Cerebellar cortex (tissue), 1 donor: Measurements from ENCODE around the gene CYBC1.

Experiments used
- DNase-seq: peaks from one replicate; pipeline ENCODE4 v3.0.0-alpha.2; 2015; ENCODE audit warnings: low spot score

Gene CYBC1

GRCh38 chr17:82447876-82448275 lies 2.7 kb downstream of the CYBC1 start:
- no peak for DNase-seq

DNA sequence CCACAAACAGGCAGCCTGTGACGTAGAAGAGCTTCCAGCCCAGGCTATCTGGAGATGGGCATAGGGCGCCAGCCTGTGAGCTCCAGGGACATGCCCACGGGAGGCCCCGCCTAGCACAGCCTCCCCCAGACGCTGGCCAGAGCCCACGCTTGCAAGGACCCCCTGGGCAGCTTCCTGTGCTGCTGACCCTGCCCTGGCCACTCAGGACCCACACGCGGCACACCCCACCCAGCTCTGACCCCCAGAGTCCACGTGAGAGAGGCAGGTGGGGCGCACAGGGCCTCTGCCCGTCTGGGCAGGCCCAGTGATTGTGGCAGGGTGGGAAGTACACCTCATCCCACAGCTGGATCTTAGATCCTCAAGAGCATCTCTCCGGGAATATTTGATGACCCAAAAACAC lies 3.9 kb downstream of the CYBC1 start:
- DNase-seq = no peak

- DNase-seq = no peak
Measured at GRCh38 chr17:82446124-82446523, 4.4 kb downstream of the CYBC1 start.

DNA sequence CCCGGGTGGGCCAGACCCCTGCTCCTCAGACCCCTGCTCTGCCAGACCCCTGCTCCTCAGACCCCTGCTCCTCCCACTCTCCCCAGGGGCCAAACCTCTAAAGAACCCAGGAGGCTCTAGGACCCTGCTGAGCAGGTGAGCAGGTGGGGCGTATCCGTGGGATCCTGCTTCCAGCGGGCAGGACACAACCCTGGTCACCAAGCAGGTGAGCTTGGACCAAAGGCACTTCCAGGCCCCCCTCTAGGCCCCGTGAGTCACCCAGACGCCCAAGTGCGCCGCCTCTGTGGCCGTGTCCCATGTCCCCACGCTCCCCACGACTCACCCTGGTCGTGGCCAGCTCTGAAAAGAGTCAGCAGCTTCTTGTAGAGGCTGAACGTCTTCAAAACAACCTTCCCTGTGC lies 5.0 kb downstream of the CYBC1 start:
- no peak for DNase-seq

DNA sequence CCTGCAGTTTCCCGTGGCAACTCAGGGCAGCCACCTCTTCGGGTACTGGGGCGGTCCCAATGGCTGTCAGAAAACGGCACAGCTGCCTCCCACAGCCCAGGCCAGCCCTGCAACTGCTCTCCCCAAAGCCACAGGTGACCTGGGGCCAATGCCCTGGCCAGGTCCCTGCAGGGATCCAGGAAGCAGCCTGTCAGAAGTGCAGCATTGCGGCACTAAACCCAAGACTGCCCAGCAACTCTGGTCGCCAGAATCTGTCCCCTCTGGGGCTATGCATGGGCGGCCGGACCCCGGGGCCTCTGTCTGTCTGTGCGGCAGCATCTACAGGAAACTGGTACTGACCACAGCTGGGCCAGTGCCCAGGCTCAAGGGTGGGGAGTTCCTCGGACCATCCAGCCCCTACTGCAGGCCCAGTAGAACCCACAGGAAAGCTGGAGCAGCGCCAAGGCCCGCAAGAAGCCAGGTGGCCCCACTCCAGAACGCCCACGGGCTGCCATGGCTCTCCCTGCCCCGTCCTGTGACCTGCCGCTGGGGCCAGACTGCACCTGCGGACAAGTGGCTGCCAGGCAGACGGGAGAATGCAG lies 5.5 kb downstream of the CYBC1 start:
- peak; percentile 36 for DNase-seq

GRCh38 chr17:82444284-82444893 lies 6.2 kb downstream of the CYBC1 start:
- DNase-seq = no peak

DNA sequence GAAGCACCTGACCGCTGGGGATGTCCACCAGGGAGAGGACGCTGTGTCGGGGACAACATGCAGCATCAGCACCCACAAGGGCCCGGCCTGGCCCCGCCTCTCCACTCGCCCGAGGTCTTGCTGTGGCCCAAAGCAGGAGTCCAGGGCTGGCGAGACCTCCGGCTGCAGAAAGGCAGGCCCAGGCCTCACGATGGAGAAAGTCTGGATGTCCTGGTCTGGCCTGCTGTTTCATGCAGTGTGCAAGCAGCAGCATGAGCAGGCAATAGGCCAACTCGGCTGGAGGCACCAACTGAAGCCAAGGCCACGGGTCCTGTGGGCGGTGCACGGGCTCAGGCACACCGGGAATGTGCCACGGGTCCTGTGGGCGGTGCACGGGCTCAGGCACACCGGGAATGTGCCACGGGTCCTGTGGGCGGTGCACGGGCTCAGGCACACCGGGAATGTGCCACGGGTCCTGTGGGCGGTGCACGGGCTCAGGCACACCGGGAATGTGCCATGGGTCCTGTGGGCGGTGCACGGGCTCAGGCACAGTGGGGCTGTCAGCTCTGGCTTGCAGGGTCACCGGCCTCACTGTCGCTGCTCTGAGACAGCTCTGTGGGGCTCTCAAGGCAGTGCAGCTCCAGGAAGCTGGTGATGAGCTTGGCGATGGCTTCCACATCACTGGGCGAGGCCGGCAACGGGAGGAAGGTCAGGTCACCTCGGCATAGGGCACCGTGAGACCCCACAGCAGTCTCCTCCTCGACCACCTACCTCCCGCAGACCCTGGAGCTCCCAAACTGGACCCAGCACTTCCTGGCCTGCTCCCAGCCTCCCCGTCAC lies 6.9 kb downstream of the CYBC1 start:
- DNase-seq = no peak

DNA sequence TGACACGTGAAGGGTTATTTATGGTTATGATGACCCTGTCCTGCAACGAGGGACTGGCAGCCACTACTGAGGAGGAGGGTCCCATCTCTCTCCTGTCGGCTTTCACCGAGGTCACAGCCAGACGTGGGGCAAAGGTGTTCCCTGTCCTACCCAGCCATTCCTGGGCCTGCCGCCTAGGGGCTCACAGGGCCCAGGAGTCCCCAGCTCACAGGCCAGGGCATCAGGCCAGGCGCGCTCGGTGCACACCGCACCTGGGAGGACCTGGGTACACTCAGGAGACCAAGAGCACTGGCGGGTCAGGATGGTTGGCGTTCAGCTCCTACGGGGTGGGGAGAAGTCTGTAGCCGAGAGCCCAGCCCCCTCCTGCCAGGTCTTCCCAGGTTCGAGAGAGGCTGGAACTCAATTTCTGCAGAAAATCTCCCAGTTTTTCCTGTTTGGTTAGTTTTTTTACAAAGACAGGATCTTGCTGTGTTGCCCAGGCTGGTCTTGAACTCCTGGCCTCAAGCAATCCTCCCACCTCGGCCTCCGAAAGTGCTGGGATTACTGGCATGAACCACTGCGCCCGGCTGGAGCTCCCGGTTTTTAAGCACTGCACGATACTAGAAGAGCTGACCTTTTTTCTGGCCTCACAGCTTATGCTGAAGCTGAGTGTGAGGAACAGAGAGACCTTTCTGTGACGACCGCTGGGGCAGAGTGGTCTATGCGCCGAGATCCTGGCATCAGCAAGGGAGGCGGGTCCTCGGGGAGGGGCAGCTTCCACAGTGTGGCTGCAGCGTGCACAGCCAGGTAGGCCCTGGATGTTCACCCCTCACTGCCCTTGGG lies 7.7 kb downstream of the CYBC1 start:
- DNase-seq = no peak

- no peak for DNase-seq
Measured at GRCh38 chr17:82441691-82442487, 8.7 kb downstream of the CYBC1 start.

GRCh38 chr17:82440991-82441627 lies 9.4 kb downstream of the CYBC1 start:
- DNase-seq = no peak

- DNase-seq = no peak
Measured at GRCh38 chr17:82440469-82440981, 10.0 kb downstream of the CYBC1 start.

DNA sequence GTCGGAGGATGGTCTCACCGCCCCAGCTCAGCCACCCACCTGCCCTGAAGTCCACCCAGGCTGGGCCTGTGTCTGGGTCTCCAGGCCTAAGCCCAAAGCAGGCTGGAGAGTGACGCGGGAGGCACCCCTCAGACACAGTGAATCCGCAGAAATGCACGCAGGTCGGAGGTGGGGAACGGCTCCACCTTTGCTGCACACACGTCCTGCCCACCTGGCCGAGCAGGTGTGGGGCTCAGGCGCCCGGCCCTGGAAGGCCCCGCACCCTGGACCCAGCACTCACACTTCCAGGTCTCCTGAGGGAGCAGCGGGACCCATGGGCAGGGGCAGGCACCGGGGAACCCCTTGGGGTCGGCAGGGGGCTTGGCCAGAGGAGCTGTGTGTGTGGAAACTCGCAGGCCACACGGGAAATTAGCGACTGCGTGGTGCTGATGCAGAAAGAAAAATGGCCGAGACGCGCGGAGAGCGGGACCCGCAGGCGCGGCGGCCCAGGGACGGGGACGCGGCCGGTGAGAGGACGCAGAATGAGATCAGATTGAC lies 10.7 kb downstream of the CYBC1 start:
- no peak for DNase-seq

DNA sequence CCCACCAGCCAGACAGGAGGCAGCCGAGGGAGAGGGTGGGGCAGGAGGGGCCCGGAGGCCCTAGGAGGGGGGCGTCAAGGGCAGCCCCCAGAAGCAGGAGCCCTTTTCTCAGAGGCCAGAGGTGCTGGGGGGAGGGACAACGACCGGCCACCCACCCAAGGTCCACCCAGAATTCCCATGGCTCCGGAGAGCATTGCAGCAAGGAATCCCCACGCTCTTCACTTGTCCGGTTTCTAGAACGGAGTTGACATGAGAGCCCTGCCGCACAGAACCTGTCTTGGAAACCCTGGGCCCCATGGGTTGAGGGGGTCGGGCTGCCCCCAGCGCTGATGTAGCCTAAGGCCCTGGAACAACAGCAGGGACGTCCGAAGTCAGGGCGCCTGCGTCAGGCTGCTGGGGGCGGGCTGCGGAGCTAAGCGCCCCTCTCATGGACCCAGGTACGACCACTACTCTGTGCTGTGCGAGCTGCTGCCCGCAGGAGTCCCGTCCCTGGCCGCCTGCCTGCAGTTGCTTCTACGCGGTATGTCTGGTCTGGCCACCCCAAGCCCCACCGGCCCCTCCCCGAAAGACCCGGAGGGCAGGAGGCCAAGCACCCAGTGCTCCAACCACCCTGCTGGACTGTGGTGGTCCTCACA lies 11.2 kb downstream of the CYBC1 start:
- DNase-seq = no peak

DNA sequence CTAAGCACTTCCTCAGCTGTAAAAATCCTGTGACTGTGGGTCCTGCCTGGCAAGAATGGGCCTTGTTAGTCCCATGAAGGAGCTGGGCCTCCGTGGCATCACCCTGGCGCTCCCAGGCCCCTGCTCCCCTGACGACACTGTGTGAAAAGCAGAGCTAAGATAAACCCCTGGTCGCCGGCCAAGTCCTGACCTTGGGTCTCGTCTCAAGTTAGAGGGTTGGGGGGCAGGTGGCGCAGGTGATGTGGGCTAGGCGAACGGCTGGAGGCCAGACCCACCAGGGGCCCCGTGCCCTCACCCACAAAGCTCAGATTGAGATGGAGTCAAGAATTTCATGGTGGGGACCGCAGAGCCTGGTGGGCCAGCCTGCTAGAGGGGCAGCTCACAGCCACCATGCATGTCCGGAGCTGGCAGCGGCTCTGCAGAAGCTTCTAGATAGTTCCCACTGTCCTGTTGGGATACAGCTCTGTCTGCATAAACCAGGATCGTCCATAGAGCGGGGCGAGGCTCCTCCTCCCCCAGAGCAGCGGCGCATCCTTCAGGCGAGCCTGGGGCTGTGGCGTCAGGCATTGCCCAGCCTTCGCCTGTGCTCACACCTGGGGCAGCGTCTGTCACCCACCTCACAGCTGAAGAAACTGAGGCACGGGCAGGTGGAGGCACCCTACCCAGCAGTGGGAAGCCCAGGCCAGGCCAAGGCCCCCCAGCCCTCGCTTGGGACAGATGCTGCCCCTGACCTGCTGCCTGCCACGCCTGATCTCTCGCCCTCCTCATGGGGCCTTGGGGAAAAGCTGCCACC lies 12.0 kb downstream of the CYBC1 start:
- no peak for DNase-seq

GRCh38 chr17:82437325-82437668 lies 13.3 kb downstream of the CYBC1 start:
- no peak for DNase-seq

GRCh38 chr17:82436601-82437324 lies 13.8 kb downstream of the CYBC1 start:
- no peak for DNase-seq

DNA sequence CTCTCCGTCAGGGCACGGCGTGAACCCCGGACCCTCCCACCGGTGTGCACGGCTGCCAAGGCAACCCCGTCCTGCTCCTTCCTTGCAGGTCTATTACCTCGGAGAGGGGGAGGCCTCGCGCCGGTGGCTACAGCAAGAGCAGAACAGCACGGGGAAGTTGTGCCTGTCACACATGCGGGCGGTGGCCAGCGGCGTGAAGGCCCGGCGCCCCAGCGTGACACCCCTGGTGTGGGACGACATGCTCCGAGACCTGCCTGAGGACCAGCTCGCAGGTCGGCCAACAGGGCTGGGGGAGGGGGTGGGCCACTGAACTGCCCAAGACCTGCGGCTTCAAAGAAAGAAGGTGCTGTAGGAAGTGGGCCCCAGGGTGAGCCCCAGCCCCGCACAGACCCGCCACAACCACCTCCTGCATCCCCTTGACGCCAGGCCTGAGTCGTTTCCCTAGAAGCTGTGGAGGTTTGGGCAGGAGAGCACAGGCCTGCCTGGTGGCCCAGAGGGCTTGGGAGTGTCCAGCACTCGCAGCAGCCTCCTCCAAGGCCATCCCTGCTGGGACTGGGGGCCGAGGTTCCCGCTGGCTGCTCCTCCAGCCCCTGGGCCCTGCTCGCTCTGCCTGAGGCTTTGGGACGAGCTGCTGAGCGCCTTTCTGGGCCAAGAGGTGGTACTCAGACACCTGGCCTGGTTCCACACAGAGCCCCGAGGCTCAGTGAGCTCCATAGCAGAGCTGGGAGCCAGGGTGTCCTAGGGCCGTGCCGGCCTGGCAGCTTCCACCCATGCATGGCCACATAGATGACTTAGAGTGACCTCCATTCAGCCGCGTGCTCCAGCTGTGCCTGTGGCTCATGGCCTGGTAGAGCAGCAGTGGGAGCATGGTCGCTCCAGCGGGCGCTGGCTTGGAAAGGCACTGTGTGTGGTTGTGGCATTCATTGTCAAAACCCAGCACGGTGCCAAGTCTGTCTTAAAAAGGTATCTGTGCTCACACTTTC lies 14.7 kb downstream of the CYBC1 start:
- no peak for DNase-seq

GRCh38 chr17:82435103-82435502 lies 15.4 kb downstream of the CYBC1 start:
- DNase-seq = no peak
